KMS-11 (cell line): ENCODE data around the gene NECTIN1.

ENCODE experiments used
- H2AFZ ChIP-seq: fragments of 200-600 bp; sonication (generic); 2 replicates; pipeline ENCODE4 v1.6.1; 2016; ENCODE audit warnings: antibody characterized with exemption, mixed run types, low read depth
- H3K27ac ChIP-seq: fragments of 200-600 bp; sonication (generic); 2 replicates; pipeline ENCODE4 v1.6.1; 2016; ENCODE audit warnings: mild to moderate bottlenecking, mixed run types
- H3K27me3 ChIP-seq: fragments of 200-600 bp; sonication (generic); 2 replicates; pipeline ENCODE4 v1.6.1; 2017; ENCODE audit warnings: mild to moderate bottlenecking, low read depth, mixed run types, moderate library complexity; ENCODE audit not compliant: insufficient read depth
- H3K36me3 ChIP-seq: fragments of 200-600 bp; sonication (generic); 2 replicates; pipeline ENCODE4 v1.6.1; 2017; ENCODE audit warnings: mild to moderate bottlenecking, mixed run types; ENCODE audit not compliant: insufficient read depth
- H3K4me1 ChIP-seq: fragments of 200-600 bp; sonication (generic); 2 replicates; pipeline ENCODE4 v1.6.1; 2016; ENCODE audit warnings: mild to moderate bottlenecking, low read depth, mixed run types; ENCODE audit not compliant: poor library complexity, severe bottlenecking
- H3K4me2 ChIP-seq: fragments of 200-600 bp; sonication (generic); 2 replicates; pipeline ENCODE4 v1.7.0; 2016; ENCODE audit warnings: mild to moderate bottlenecking, mixed run types
- H3K4me3 ChIP-seq: fragments of 200-600 bp; sonication (generic); IDR thresholded peaks from 2 replicates; pipeline ENCODE4 v1.6.1; 2017; ENCODE audit warnings: low read depth, low read length, mixed read lengths; ENCODE audit not compliant: insufficient read depth
- H3K79me2 ChIP-seq: fragments of 200-600 bp; sonication (generic); 2 replicates; pipeline ENCODE4 v1.6.1; 2016; ENCODE audit warnings: low read depth, mixed run types; ENCODE audit not compliant: insufficient read depth
- H3K9ac ChIP-seq: fragments of 200-600 bp; sonication (generic); 2 replicates; pipeline ENCODE4 v1.6.1; 2016; ENCODE audit warnings: mild to moderate bottlenecking, mixed run types
- H4K20me1 ChIP-seq: fragments of 200-600 bp; sonication (generic); 2 replicates; pipeline ENCODE4 v1.6.1; 2016; ENCODE audit warnings: mild to moderate bottlenecking, mixed run types; ENCODE audit not compliant: insufficient read depth
- CTCF ChIP-seq: fragments of 200-600 bp; sonication (generic); conservative IDR thresholded peaks from 2 replicates; pipeline ENCODE4 v1.6.1; 2017; ENCODE audit warnings: low read depth, mild to moderate bottlenecking, antibody characterized with exemption, low read length, moderate library complexity, mixed read lengths

The NECTIN1 gene

DNA sequence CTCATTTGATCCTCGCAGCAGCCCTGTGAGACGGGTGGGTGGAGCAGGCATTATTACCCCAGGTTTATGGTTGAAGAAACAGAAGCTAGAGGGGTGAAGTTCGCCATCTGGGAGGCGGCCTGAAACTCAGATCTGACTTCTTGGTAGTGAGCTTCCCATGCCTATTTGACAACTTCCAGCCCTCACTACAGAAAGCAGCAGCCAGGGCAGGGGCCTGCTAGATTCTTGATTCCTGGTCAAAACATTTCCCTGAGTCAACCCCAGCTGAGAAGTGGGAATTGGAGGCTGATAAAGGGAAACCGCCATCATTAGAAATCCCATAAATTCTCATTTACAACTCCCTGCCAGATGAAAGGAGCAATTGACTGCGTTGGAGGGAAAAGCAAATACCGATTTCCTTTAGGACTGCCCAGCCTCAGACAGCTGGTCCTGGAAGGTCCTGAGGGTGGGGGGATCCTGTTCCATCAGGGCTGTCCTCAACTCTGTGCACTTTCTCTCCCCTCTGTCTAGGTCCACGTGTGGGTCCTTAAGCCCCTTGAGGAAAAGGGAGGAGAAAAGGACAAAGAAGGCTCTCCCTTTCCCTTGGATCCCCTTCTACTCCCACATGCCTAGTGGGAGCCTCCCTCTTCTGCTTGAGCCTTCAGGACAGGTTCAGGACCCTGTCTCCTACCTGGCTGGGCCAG, 10.2 kb upstream of the NECTIN1 start:
- H3K4me2 ChIP-seq = no peak overlapping the region
- no peaks in the 10 kb centered on the region for H3K79me2 ChIP-seq
- H4K20me1 ChIP-seq = no peaks in the 10 kb centered on the region
- H3K4me3 ChIP-seq = no peak overlapping the region
- H2AFZ ChIP-seq = no peak overlapping the region
- H3K27me3 ChIP-seq = no peaks in the 10 kb centered on the region
- no peak overlapping the region for H3K27ac ChIP-seq
- H3K36me3 ChIP-seq = no peaks in the 10 kb centered on the region
- no peaks in the 10 kb centered on the region for H3K4me1 ChIP-seq
- no peak for TF ChIP-seq CTCF
- no peak overlapping the region for H3K9ac ChIP-seq

DNA sequence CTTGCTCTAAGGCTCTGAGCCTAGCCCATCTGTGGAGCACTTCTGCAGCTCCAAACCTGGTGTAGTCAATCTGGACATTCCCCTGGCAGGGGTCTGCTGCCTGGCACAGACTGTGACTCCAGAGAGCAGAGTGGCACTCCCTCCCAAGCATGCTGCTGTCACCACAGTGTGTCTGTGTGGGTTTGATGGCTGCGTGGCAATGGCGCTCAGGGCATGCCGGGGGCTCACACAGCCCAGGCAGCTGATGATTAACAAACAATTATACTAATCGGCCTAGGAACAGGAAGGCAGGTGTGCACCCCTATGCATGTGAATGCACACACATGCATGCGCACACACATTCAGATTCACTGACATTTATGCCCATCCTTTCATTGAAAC, 9.0 kb upstream of the NECTIN1 start:
- TF ChIP-seq CTCF = no peak
- H2AFZ ChIP-seq = no peak overlapping the region
- no peak overlapping the region for H3K27ac ChIP-seq
- no peaks in the 10 kb centered on the region for H4K20me1 ChIP-seq
- no peaks in the 10 kb centered on the region for H3K79me2 ChIP-seq
- H3K36me3 ChIP-seq = no peaks in the 10 kb centered on the region
- H3K4me2 ChIP-seq = no peak overlapping the region
- no peaks in the 10 kb centered on the region for H3K4me1 ChIP-seq
- H3K4me3 ChIP-seq = no peak overlapping the region
- no peaks in the 10 kb centered on the region for H3K27me3 ChIP-seq
- H3K9ac ChIP-seq = no peak overlapping the region

DNA sequence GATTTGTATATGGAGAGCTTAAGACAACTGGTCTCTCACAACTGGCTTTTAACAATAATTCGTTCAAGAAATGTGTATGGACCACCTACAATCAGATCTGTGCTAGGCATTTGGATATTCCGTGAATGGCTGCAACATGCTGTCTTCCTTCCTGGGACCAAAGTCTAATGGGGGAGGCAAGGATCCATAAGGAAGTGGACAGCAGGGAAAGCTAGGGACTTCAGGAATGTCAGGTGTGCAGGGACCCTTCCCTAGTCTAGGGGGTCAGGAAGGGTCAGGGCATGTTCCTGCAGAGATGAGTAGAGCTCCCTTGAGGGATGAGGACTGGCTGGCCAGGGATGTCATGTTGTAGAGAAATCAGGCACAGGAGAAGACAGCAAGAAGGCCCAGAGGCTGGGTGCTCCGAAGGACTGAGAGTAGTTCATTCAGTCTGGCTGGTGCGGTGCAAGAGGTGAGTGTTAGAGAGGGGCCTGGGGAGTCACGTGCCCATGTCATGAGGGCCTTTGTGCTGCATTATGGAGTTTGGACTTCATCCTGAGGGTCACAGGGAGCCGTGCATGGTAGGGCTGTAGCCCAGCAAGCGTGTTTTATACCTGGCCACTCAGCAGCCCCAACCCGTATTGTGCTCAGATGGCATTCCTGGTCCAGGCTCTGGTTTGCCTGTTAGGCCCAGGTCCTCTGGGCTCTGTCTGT, 8.5 kb upstream of the NECTIN1 start:
- TF ChIP-seq CTCF = no peak
- no peak overlapping the region for H3K4me2 ChIP-seq
- no peak overlapping the region for H3K9ac ChIP-seq
- no peaks in the 10 kb centered on the region for H3K4me1 ChIP-seq
- no peak overlapping the region for H3K4me3 ChIP-seq
- no peak overlapping the region for H2AFZ ChIP-seq
- no peaks in the 10 kb centered on the region for H3K36me3 ChIP-seq
- H3K27me3 ChIP-seq = no peaks in the 10 kb centered on the region
- no peaks in the 10 kb centered on the region for H3K79me2 ChIP-seq
- no peak overlapping the region for H3K27ac ChIP-seq
- H4K20me1 ChIP-seq = no peaks in the 10 kb centered on the region

- H3K27ac ChIP-seq = no peak overlapping the region
- H3K27me3 ChIP-seq = no peaks in the 10 kb centered on the region
- no peak overlapping the region for H2AFZ ChIP-seq
- H3K36me3 ChIP-seq = no peaks in the 10 kb centered on the region
- H3K4me3 ChIP-seq = no peak overlapping the region
- no peaks in the 10 kb centered on the region for H3K4me1 ChIP-seq
- no peaks in the 10 kb centered on the region for H3K79me2 ChIP-seq
- no peak overlapping the region for H3K4me2 ChIP-seq
- no peak overlapping the region for H3K9ac ChIP-seq
- no peaks in the 10 kb centered on the region for H4K20me1 ChIP-seq
- TF ChIP-seq CTCF = no peak
These were observed 5.8 kb upstream of the NECTIN1 start for GRCh38 chr11:119734788-119735187.
